ENCODE data around the gene ETV2.

DNA sequence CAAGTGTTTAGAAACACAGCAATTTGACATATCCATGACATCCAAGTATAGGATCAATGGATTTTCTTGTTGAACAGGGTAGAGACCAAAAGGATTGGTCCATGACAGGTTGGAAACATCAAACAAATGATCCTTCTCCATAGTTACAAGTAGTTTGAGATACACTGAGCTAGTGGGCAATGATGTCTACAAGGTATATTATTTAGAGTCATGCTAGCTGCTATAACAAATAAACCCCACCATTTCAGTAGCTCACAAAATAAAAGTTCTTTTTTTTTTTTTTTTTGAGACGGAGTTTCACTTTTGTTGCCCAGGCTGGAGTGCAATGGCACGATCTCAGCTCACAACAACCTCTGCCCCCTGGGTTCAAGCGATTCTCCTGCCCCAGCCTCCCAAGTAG is 33.9 kb upstream of the ETV2 start:
- TF ChIP-seq, protein P1, sequence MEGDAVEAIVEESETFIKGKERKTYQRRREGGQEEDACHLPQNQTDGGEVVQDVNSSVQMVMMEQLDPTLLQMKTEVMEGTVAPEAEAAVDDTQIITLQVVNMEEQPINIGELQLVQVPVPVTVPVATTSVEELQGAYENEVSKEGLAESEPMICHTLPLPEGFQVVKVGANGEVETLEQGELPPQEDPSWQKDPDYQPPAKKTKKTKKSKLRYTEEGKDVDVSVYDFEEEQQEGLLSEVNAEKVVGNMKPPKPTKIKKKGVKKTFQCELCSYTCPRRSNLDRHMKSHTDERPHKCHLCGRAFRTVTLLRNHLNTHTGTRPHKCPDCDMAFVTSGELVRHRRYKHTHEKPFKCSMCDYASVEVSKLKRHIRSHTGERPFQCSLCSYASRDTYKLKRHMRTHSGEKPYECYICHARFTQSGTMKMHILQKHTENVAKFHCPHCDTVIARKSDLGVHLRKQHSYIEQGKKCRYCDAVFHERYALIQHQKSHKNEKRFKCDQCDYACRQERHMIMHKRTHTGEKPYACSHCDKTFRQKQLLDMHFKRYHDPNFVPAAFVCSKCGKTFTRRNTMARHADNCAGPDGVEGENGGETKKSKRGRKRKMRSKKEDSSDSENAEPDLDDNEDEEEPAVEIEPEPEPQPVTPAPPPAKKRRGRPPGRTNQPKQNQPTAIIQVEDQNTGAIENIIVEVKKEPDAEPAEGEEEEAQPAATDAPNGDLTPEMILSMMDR (IDR thresholded peaks at IDR 0.05; ENCODE audit: insufficient read depth, low read length) = no peak
- TF ChIP-seq REST (IDR thresholded peaks at IDR 0.05; ENCODE audit: insufficient replicate concordance, low read depth) = no peak
- TF ChIP-seq GABPA (IDR thresholded peaks at IDR 0.05; ENCODE audit: low read depth) = no peak
